HG02610 (cell line): ENCODE data around the gene GSTT4.
"Not testable (repeated sequence)": the region's sequence is repeated elsewhere in the genome, so short reads cannot be mapped to it uniquely, and the experiment has no call there.

Source experiments
- ATAC-seq: cut with Tn5 transposase; IDR thresholded peaks from one replicate; pipeline ENCODE4 v1.9.1; 2021; ENCODE audit warnings: mild to moderate bottlenecking, moderate library complexity; ENCODE audit not compliant: unreplicated experiment

Gene GSTT4

GRCh38 chr22:23954193-23954990 is 50.9 kb downstream of the GSTT4 start:
- ATAC-seq, result not testable (repeated sequence)

- ATAC-seq, result not testable (repeated sequence)
These were observed 51.8 kb downstream of the GSTT4 start for GRCh38 chr22:23953485-23953884.

- ATAC-seq, result not testable (repeated sequence)
These were observed 52.4 kb downstream of the GSTT4 start for GRCh38 chr22:23952794-23953405.

GRCh38 chr22:23951383-23951782 is 53.9 kb downstream of the GSTT4 start:
- ATAC-seq, result not testable (repeated sequence)

- not testable (repeated sequence) for ATAC-seq
These were observed 55.5 kb downstream of the GSTT4 start for GRCh38 chr22:23949764-23950163.
